ENCODE data around the gene FAM20B.

Gene FAM20B

GRCh38 chr1:179053486-179053885 lies 27.8 kb downstream of the FAM20B start:
- no peak overlapping the region for H3K4me3 ChIP-seq (ENCODE audit: low read depth, low read length)
- no peak for TF ChIP-seq CTCF (IDR thresholded peaks at IDR 0.05; ENCODE audit: low read depth, low read length)

- no peak overlapping the region for H3K4me3 ChIP-seq (ENCODE audit: low read depth, low read length)
- TF ChIP-seq CTCF (IDR thresholded peaks at IDR 0.05; ENCODE audit: low read depth, low read length): no peak
These were observed 30.2 kb downstream of the FAM20B start for GRCh38 chr1:179055937-179056336.

GRCh38 chr1:179058487-179059483 lies 33.1 kb downstream of the FAM20B start:
- H3K4me3 ChIP-seq (ENCODE audit: low read depth, low read length): no peak overlapping the region
- TF ChIP-seq CTCF (IDR thresholded peaks at IDR 0.05; ENCODE audit: low read depth, low read length): no peak

GRCh38 chr1:179061360-179062282 lies 35.9 kb downstream of the FAM20B start:
- H3K4me3 ChIP-seq (ENCODE audit: low read depth, low read length): no peak overlapping the region
- no peak for TF ChIP-seq CTCF (IDR thresholded peaks at IDR 0.05; ENCODE audit: low read depth, low read length)

- no peak overlapping the region for H3K4me3 ChIP-seq (ENCODE audit: low read depth, low read length)
- no peak for TF ChIP-seq CTCF (IDR thresholded peaks at IDR 0.05; ENCODE audit: low read depth, low read length)
These were observed 40.8 kb downstream of the FAM20B start for GRCh38 chr1:179066471-179066870.

- no peak for TF ChIP-seq CTCF (IDR thresholded peaks at IDR 0.05; ENCODE audit: low read depth, low read length)
- H3K4me3 ChIP-seq (ENCODE audit: low read depth, low read length): no peak overlapping the region
These were observed 51.7 kb downstream of the FAM20B start for GRCh38 chr1:179077396-179077795.
